MCF 10A (cell line): Measurements from ENCODE around the gene NEK4. TPM values are rescaled to one million over a fixed set of nuclear protein-coding genes. Genes with fewer than 3 reads are reported as not detected.

Experiments
- BruUV-seq: library from RNA; stranded (reverse); fragments of 400-500 nt; replicated peaks from 2 replicates; lab custom pipeline; 2021; lab: Mats Ljungman, UMichigan
- CTCF ChIA-PET: fragments of 300-600 bp; sonication (Branson Sonifier 250); formaldehyde crosslinking; extraction: SDS; loops from one replicate; lab custom pipeline; 2021; ENCODE audit warnings: antibody characterized with exemption, inconsistent platforms; lab: Yijun Ruan, JAX
- POLR2A ChIA-PET: fragments of 300-600, 350-650 bp; sonication (Branson Sonifier 250); formaldehyde crosslinking; extraction: SDS; loops from one replicate; lab custom pipeline; 2020; ENCODE audit warnings: antibody characterized with exemption, inconsistent platforms; lab: Yijun Ruan, JAX
- DNase-seq: peaks from one replicate; pipeline ENCODE4 v3.0.0-alpha.2; 2018; ENCODE audit not compliant: unreplicated experiment
- H3K27ac Mint-ChIP-seq: one replicate; pipeline ENCODE4 v1.8.0; 2022; ENCODE audit warnings: mild to moderate bottlenecking, low read depth, mixed read lengths; ENCODE audit not compliant: unreplicated experiment
- H3K27me3 Mint-ChIP-seq: one replicate; pipeline ENCODE4 v1.8.0; 2022; ENCODE audit warnings: mixed read lengths; ENCODE audit not compliant: insufficient read depth, unreplicated experiment
- H3K36me3 Mint-ChIP-seq: one replicate; pipeline ENCODE4 v1.8.0; 2022; ENCODE audit warnings: mild to moderate bottlenecking, moderate library complexity, mixed read lengths; ENCODE audit not compliant: insufficient read depth, unreplicated experiment
- H3K4me1 Mint-ChIP-seq: one replicate; pipeline ENCODE4 v1.8.0; 2022; ENCODE audit warnings: mixed read lengths; ENCODE audit not compliant: insufficient read depth, unreplicated experiment
- H3K4me3 Mint-ChIP-seq: one replicate; pipeline ENCODE4 v1.8.0; 2022; ENCODE audit warnings: mild to moderate bottlenecking, moderate library complexity, mixed read lengths; ENCODE audit not compliant: unreplicated experiment
- H3K9me3 Mint-ChIP-seq: one replicate; pipeline ENCODE4 v1.8.0; 2022; ENCODE audit warnings: mixed read lengths; ENCODE audit not compliant: unreplicated experiment
- CTCF ChIP-seq: fragments of 200-600 bp; IDR thresholded peaks from one replicate; pipeline ENCODE4 v1.8.0; 2022; ENCODE audit warnings: antibody characterized with exemption, mild to moderate bottlenecking; ENCODE audit not compliant: unreplicated experiment
- intact Hi-C: fragments of 100-400 bp; cut with micrococcal nuclease; formaldehyde crosslinking; loops from 2 replicates; pipeline ENCODE4 v1.14.1; 2022
- total RNA-seq: library from RNA; stranded (reverse); gene quantifications from 2 replicates; pipeline ENCODE4 v1.2.3, GENCODE V29; 2022

Gene NEK4
- total RNA-seq, 1 experiment from 2014 or later = 24.6 TPM

- ChIA-PET POLR2A (interaction anchor here (0.5 to 2.4 kb wide), 2 partner anchors 9 to 1321 kb away, joined by 3 to 15 read pairs; partner anchors contain the start of genes GLT8D1 and SPCS1), CTCF (interaction anchor here (1.5 kb wide), 1 partner anchor 11 kb away, joined by 5 read pairs; no protein-coding TSS in a partner anchor)
- DNase-seq = no peak
- H3K27ac Mint-ChIP-seq = no peak overlapping the region
- intact Hi-C loops = no loop called here
- H3K36me3 Mint-ChIP-seq = peaks cover 24% of the 10 kb centered on the region
- no peak for TF ChIP-seq CTCF
- no peaks in the 10 kb centered on the region for H3K4me1 Mint-ChIP-seq
- H3K27me3 Mint-ChIP-seq = no peaks in the 10 kb centered on the region
- BruUV-seq = no TSS peak
- no peaks in the 10 kb centered on the region for H3K9me3 Mint-ChIP-seq
- no peak overlapping the region for H3K4me3 Mint-ChIP-seq
Observed at GRCh38 chr3:52714335-52715302, 56.1 kb downstream of the NEK4 start.

DNA sequence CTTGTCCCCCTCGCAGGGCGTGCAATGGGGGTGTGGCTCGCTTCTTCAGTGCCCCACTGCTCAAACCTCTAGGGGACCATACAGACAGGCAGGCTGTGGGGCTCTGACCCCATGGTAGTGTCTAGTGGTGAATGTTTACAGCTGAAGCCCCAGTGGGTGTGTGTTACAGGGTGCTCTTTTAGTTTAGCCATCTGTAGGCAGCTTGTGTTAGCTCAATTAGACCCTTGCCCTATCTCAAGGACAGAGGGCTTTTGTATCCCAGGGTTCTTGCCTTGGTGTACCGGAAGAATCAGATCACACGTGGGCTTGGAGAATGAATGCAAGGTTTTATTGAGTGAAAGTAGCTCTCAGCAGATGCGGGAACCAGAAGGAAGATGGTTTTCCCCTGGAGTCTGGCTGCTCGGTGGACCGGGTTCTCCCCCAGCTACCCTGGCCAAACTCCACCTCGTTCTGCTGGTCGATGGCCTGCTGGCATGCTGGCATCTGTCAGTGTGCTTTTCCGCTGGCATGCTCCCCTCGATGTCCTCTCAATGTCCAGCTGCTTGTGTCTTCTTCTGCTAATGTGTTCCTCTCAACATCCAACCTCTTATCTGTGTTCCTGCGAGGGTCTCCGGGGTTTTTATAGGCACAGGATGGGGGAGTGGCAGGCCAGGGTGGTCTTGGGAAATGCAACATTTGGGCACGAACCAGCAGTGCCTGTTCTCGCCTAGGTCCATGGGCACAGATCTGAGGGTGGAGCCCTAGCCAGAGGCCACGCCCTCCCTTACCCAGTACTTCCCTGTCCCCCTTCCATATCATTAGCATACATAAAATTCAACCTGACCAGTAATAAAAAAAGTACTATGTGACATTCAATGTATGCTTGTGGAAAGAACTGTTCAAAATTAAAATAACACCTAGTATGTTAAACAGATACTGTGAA, 58.2 kb downstream of the NEK4 start:
- Mint-ChIP-seq H3K4me3 (no peak overlapping the region), H3K27me3 (no peaks in the 10 kb centered on the region), H3K9me3 (no peaks in the 10 kb centered on the region), H3K36me3 (peaks cover 37% of the 10 kb centered on the region), H3K4me1 (no peaks in the 10 kb centered on the region), H3K27ac (no peak overlapping the region)
- ChIA-PET POLR2A (no interaction called here), CTCF (no interaction called here)
- no peak for DNase-seq
- no TSS peak for BruUV-seq
- intact Hi-C loops = no loop called here
- no peak for TF ChIP-seq CTCF

DNA sequence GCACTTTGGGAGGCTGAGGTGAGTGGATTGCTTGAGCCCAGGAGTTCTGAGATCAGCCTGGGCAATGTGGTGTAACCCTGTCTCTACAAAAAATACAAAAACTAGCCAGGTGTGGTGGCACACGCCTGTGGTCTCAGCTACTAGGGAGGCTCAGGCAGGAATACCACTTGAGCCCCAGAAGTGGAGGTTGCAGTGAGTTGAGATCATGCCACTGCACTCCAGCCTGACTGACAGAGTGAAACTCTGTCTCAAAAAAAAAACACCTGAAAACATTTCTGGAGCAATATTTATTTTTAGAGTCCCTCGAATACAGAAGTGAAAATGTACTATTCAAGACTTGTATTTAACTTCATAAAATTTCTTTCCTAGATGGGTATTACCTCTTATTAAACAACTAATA, 60.2 kb downstream of the NEK4 start:
- Mint-ChIP-seq H3K4me1 (no peaks in the 10 kb centered on the region), H3K36me3 (peaks cover 36% of the 10 kb centered on the region), H3K27me3 (no peaks in the 10 kb centered on the region), H3K27ac (no peak overlapping the region), H3K4me3 (no peak overlapping the region), H3K9me3 (no peaks in the 10 kb centered on the region)
- ChIA-PET CTCF (no interaction called here), POLR2A (interaction anchor here (1.0 kb wide), 1 partner anchor 10 kb away, joined by 3 read pairs; no protein-coding TSS in a partner anchor)
- intact Hi-C loops = no loop called here
- TF ChIP-seq CTCF = no peak
- BruUV-seq = no TSS peak
- DNase-seq = no peak
